Endometrial microvascular endothelial cells (primary cell): ENCODE data around the gene CRY1. TPM values are rescaled to one million over a fixed set of nuclear protein-coding genes. Genes with fewer than 3 reads are reported as not detected.
"Not testable (repeated sequence)": the region's sequence is repeated elsewhere in the genome, so short reads cannot be mapped to it uniquely, and the experiment has no call there.

Experiments used
- in situ Hi-C: cut with HindIII; loops from 2 replicates; pipeline ENCODE4 v1.10.0; 2017; ENCODE audit warnings: low sequenced_read_pairs, low pct_unique_long_range_greater_than_20kb; ENCODE audit errors: inconsistent ontology term
- total RNA-seq: library from RNA; depleted of rRNA; stranded (reverse); fragments of >200 nt; gene quantifications from one replicate; pipeline ENCODE4 v1.2.3, GENCODE V29; 2015; ENCODE audit errors: inconsistent ontology term

Gene CRY1
- total RNA-seq, 1 donor from 2014 or later = 18.4 TPM

DNA sequence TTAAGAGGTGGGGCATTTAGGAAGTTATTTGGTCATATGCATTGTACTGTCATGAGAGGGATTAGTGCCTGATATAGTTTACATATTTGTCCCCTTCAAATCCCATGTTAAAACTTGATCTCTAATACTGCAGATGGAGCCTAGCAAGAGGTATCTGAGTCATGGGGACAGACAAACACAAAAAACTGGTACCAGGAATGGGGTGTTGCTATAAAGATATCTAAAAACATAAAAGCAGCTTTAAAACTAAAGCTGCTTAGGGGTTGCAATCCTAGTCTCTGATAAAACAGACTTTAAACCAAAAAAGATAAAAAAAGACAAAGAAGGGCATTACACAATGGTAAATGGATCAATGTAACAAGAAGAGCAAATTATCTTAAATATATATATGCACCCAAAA is 11.6 kb downstream of the CRY1 start:
- in situ Hi-C loops = no loop called here

DNA sequence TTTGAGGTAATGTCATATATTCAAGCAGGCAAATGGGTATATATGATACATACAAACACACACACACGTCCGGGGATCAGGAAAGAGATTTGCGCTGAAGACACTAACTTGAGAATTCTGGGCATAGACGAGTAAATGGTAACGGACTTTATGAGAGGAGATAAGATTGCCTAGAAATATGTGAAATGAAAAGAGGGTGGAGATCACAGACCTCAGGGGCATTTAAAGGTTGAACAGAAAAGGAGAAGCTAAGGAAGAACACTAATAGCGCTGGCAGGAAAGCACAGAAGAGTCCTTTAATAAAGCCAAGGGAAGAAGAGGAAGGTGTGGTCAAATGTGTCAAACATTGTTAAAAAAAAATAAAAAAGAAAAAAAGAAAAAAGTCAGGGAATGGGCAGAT is 13.1 kb downstream of the CRY1 start:
- in situ Hi-C loops = no loop called here

- in situ Hi-C loops = no loop called here
These were observed 14.0 kb downstream of the CRY1 start for GRCh38 chr12:107079172-107080011.

- in situ Hi-C loops = not testable (repeated sequence)
These were observed 20.1 kb downstream of the CRY1 start for GRCh38 chr12:107073266-107073665.

GRCh38 chr12:107066691-107067090 is 26.7 kb downstream of the CRY1 start:
- in situ Hi-C loops = no loop called here

GRCh38 chr12:107064687-107065086 is 28.7 kb downstream of the CRY1 start:
- in situ Hi-C loops = no loop called here

- in situ Hi-C loops = no loop called here
These were observed 29.1 kb downstream of the CRY1 start for GRCh38 chr12:107064243-107064642.

GRCh38 chr12:107058190-107058589 is 35.2 kb downstream of the CRY1 start:
- in situ Hi-C loops = no loop called here

DNA sequence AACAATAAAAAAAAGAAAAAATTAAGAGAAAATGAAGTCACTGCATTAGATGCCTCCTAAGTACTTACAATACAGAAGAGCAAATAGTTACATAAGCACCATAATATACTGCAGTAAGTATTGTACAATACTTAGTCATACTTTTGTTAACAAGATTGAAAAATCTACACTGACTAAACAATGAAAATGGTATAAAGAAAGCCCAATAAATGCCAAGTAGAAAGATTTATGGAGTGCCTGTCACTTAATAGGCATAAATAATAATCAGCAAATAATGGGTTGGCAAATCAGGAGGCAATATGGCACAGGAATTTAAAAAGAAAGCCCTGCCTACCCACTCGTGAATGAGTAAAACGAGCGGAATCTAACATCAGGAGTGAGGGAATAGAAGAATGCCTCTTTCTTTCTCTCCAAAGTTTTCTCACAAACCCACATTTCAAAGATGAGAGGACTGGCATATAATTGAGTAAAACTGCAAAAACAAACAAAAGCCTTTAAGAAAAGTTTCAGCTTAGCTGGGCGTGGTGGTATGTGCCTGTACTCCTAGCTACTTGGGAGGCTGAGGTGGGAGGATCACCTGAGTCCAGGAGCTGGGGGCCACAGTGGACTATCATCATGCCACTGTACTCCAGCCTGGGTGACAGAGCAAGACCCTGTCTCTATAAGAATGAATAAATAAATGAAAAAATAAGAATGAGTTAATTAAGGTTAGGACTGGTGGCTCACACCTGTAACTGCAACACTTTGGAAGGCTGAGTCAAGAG is 36.1 kb downstream of the CRY1 start:
- in situ Hi-C loops = no loop called here

DNA sequence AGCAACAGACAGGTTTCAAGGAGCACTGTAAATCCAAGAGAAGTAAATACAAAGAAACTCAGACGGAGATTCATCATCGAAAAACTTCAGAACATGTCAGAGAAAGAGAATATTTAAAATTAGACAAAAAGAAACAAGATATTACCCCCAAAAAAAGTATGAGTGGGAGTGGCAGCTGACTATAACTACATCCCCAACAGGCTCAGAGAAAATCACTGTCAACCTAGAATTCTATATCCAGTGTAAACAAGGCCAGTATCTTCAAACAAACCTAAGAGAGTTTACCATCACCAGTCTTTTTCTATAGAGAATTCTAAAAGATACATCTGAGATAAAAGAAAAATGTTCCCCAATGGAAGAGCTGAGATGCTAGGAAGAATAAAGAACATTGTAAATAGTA is 39.6 kb downstream of the CRY1 start:
- in situ Hi-C loops = no loop called here

DNA sequence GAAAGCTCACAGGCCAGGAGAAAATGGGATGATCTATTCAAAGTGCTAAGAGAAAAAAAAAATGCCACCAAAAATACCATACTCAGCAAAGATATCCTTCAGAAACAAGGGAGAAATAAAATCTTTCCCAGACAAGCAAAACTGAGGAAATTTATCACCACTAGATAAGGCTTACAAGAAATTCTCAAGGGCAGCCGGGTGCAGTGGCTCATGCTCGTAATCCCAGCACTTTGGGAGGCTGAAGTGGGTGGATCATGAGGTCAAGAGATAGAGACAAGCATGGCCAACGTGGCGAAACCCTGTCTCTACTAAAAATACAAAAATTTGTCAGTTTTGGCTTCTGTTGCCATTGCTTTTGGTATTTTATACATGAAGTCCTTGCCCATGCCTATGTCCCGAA is 48.2 kb downstream of the CRY1 start:
- in situ Hi-C loops = no loop called here

DNA sequence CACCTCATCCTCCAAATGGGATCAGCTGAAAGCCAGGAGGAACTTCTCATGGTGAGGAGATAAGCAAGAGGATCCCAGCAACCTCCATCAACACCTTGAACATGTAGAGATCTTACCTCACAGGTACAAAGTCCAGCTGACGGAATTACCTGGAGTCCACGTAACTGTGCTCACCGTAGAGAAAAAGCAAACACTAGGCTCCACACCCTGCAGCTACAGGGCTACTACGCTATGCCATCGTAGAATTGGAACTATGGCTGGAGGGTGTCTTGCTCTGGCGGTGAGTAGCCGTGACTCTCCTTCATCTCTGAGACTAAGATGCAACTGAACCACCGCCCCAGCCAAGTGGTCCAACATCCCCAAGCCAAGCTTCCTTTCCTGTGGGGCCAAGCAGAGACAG is 50.5 kb downstream of the CRY1 start:
- in situ Hi-C loops = no loop called here

DNA sequence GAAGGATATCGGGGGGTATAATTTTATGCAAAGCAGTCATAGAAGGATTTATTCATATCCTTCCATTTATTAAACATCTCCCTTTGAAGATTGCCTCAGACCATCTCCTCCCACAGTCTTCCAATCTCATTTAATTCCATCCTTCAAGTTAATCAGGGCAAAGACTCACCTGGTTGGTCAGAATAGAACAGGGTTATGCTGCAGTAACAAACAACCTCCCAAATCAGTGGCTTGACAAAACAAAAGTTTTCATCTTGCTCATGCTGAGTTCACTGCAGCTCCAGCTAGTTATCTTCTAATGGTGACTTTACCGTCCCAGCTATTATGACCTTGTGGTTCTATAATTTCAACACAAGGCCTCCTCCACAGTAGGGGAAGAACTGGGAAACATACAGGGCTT is 57.6 kb downstream of the CRY1 start:
- in situ Hi-C loops = no loop called here

DNA sequence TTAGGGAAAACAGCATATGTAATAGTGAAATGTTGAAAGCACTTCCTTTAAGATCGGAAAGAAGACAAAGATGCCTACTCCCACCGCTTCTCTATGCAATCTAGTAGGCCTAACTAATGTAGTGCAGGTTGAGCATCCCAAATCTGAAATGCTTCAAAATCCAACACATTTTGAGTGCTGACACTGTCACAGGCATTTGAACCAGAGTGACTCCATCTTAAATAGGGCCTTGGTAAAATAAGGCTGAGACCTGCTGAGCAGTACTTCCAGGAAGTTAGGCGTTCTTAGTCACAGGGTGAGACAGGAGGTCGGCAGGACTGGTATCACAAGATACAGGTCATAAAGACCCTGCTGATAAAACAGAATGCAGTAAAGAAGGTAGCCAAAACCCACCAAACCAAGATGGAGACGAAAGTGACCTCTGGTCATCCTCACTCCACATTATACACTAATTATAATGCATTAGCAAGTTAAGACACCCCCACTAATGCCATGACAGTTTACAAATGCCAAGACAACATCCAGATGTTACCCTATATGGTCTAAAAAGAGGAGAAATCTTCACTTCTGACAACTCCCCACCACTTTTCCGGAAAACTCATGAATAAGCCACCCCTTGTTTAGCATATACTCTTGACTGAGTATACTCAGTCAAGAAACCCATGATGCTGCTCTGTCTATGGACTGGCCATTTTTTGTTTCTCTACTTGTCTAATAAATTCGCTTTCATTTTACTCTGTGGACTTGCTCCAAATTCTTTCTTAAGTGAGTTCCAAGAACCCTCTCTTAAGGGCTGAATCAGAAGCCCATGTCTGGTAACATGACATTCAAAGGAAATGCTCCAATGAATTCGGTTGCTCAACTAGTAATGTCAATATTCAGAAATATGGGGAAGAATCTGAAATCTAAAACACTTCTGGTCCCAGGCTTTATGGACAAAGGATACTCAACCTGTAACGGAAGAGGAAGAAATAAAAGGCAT is 59.3 kb downstream of the CRY1 start:
- in situ Hi-C loops = no loop called here

- in situ Hi-C loops = no loop called here
These were observed 61.1 kb downstream of the CRY1 start for GRCh38 chr12:107032266-107032665.

GRCh38 chr12:107031061-107031460 is 62.3 kb downstream of the CRY1 start:
- in situ Hi-C loops = no loop called here

DNA sequence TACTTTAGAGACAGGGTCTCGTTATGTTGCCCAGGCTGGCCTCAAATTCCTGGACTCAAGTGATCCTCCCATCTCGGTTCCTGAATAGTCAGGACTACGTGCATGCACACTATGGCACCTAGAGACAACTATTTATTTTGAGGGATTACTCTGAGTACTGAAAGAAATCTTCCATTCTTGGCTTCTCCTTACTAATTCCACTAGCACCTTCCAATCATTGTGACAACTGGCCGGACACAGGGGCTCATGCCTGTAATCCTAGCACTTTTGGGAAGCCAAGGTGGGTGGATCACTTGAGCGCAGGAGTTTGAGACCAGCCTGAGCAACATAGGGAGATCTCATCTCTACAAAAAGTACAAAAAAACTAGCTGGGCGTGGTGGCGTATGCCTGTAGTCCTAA is 64.3 kb downstream of the CRY1 start:
- in situ Hi-C loops = no loop called here

DNA sequence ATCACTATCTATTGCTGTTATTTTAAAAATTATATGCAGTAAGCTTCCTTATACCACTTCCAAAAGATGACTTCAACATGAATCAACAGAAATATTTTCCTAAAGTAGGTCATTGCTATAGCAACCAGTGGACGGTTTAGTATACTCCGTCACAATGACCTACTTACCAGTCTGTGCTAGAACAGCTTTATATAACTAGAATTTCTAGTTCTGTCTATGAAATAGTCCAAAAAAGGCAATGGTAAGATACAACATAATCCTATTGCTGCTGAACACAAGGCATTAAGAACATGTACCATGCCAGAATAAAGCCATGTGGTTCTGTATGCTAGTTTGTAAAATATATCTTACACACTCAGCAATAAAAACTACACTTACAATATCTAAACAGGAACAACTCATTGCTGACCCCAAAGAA is 65.7 kb downstream of the CRY1 start:
- in situ Hi-C loops = no loop called here
